ENCODE data around the gene OR5M11. TPM values are rescaled to one million over a fixed set of nuclear protein-coding genes. Genes with fewer than 3 reads are reported as not detected.
"Not testable (repeated sequence)": the region's sequence is repeated elsewhere in the genome, so short reads cannot be mapped to it uniquely, and the experiment has no call there.

Gene OR5M11
- total RNA-seq (not detected), polyA plus RNA-seq (ENCODE audit: insufficient read length in 6 of 6) (not detected)
- long read RNA-seq, donor 1: 0 reads
- long read RNA-seq, donor 2: 0 reads
- long read RNA-seq, donor 3: 0 reads
- long read RNA-seq, donor 4: 0 reads
- long read RNA-seq, donor 5: 0 reads
- long read RNA-seq, donor 6: 0 reads
- long read RNA-seq, donor 7: 0 reads
- long read RNA-seq, donor 8: 0 reads
- long read RNA-seq, donor 9: 0 reads
- long read RNA-seq, donor 10: 0 reads
- long read RNA-seq, donor 11: 0 reads
- long read RNA-seq, donor 12: 0 reads

DNA sequence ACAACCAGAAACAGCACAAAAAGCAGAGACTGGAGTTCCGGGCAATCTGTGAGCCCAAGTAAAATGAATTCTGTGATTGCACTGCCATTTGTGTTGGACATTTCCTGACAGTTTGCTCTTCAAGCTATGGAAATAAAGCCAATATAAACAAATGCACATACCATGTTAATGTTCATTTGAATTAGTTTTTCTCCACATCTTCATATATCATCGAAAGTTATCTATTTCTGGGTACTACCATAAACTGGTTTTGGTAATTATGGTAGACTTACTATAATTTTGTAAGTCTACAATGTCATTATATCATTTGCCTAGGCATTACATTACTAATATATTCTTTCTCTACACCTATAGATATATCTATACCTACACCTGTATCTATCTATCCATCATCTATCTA lies at the start of gene OR5M11:
OR5M11 (minus strand) TSS at position 101 of the 400 bp plus-strand sequence; CDS start at position 101, 0 bp downstream.
- TF ChIP-seq CTCF (IDR thresholded peaks at IDR 0.05): no peak
- DNase-seq: no peak
- intact Hi-C loops (cut with DNase I): no loop called here
- H3K4me3 ChIP-seq: no peak within 1 kb of the TSS
- H3K27me3 ChIP-seq: no peaks in the 10 kb centered on the region
- ATAC-seq: no peak
- H3K9me3 ChIP-seq: peaks cover 0 to 7% of the 10 kb centered on the region in 2 donors
- no peak within 1 kb of the TSS for H3K27ac ChIP-seq
- H3K36me3 ChIP-seq: no peaks in the 10 kb centered on the region
- no peaks in the 10 kb centered on the region for H3K4me1 ChIP-seq

DNA sequence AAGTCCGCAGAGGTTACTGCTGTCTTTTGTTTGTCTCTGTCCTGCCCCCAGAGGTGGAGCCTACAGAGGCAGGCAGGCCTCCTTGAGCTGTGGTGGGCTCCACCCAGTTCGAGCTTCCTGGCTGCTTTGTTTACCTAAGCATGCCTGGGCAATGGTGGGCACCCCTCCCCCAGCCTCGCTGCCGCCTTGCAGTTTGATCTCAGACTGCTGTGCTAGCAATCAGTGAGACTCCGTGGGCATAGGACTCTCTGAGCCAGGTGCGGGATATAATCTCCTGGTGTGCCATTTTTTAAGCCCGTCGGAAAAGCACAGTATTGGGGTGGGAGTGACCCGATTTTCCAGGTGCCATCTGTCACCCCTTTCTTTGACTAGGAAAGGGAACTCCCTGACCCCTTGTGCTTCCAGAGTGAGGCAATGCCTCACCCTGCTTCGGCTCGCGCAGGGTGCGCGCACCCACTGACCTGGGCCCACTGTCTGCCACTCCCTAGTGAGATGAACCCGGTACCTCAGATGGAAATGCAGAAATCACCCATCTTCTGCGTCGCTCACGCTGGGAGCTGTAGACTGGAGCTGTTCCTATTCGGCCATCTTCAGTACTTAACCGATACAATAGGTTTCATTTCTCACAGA lies 49.1 kb upstream of the OR5M11 start:
- H3K4me1 ChIP-seq; intact Hi-C loops (cut with DNase I); H3K4me3 ChIP-seq; H3K27me3 ChIP-seq; H3K27ac ChIP-seq; H3K36me3 ChIP-seq; ATAC-seq: not testable (repeated sequence)
- peak in 1 of 4 donors; percentile 20 for DNase-seq
- H3K9me3 ChIP-seq: peaks cover 0 to 19% of the 10 kb centered on the region in 2 donors

GRCh38 chr11:56577621-56578020 lies 34.6 kb upstream of the OR5M11 start, which contains the start of gene OR5M10:
Gene OR5M10 (minus strand): TSS chr11:56577721. CDS start chr11:56577721, 0 bp downstream.
- ATAC-seq: no peak
- intact Hi-C loops (cut with DNase I): no loop called here

GRCh38 chr11:56558574-56558973 lies 15.5 kb upstream of the OR5M11 start:
- no peaks in the 10 kb centered on the region for H3K36me3 ChIP-seq
- H3K27me3 ChIP-seq: no peaks in the 10 kb centered on the region
- no peak overlapping the region for H3K27ac ChIP-seq
- H3K4me1 ChIP-seq: no peaks in the 10 kb centered on the region
- intact Hi-C loops (cut with DNase I): no loop called here
- no peak overlapping the region for H3K4me3 ChIP-seq
- TF ChIP-seq CTCF (IDR thresholded peaks at IDR 0.05): no peak
- H3K9me3 ChIP-seq: peaks cover 0 to 10% of the 10 kb centered on the region in 2 donors
- no peak for DNase-seq
- no peak for ATAC-seq

More at GRCh38 chr11:56577621-56578020, 34.6 kb upstream of the OR5M11 start, which contains the start of gene OR5M10:
- H3K4me3 ChIP-seq: no peak within 1 kb of the TSS
- no peaks in the 10 kb centered on the region for H3K27me3 ChIP-seq
- no peaks in the 10 kb centered on the region for H3K36me3 ChIP-seq
- no peaks in the 10 kb centered on the region for H3K4me1 ChIP-seq
- no peak for TF ChIP-seq CTCF (IDR thresholded peaks at IDR 0.05)
- H3K9me3 ChIP-seq: peaks cover 0 to 4% of the 10 kb centered on the region in 2 donors
- DNase-seq: no peak
- H3K27ac ChIP-seq: no peak within 1 kb of the TSS

DNA sequence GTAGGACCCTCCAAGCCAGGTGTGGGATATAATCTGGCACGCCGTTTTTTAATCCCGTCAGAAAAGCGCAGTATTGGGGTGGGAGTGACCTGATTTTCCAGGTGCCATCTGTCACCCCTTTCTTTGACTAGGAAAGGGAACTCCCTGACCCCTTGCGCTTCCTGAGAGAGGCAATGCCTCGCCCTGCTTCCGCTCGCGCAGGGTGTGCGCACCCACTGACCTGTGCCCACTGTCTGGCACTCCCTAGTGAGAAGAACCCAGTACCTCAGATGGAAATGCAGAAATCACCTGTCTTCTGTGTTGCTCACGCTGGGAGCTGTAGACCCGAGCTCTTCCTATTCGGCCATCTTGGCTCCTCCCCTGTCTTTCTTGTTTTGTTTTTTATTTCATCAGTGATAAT lies 11.6 kb upstream of the OR5M11 start:
- H3K4me3 ChIP-seq; H3K9me3 ChIP-seq; intact Hi-C loops (cut with DNase I); H3K27me3 ChIP-seq; ATAC-seq; H3K4me1 ChIP-seq; H3K36me3 ChIP-seq; H3K27ac ChIP-seq; DNase-seq: not testable (repeated sequence)

- no peaks in the 10 kb centered on the region for H3K27me3 ChIP-seq
- no peak overlapping the region for H3K27ac ChIP-seq
- no peak for DNase-seq
- TF ChIP-seq CTCF (IDR thresholded peaks at IDR 0.05): no peak
- H3K4me1 ChIP-seq: no peaks in the 10 kb centered on the region
- no peak for ATAC-seq
- no peaks in the 10 kb centered on the region for H3K36me3 ChIP-seq
- no peak overlapping the region for H3K4me3 ChIP-seq
- intact Hi-C loops (cut with DNase I): no loop called here
- H3K9me3 ChIP-seq: peaks cover 0 to 7% of the 10 kb centered on the region in 2 donors
Observed at GRCh38 chr11:56545531-56545930, 2.5 kb upstream of the OR5M11 start.

All from left lung (tissue), 14 donors.